ENCODE results near the gene VTI1A. TPM values are rescaled to one million over a fixed set of nuclear protein-coding genes. Genes with fewer than 3 reads are reported as not detected.

Gene VTI1A
- total and polyA plus RNA-seq, 4 donors = 5.5 to 26.9 (median 13.1) TPM

- H3K27ac ChIP-seq (ENCODE audit: low read depth in 1 of 2, low read length in 2 of 2) = no peak overlapping the region
- no peaks in the 10 kb centered on the region for H3K4me1 ChIP-seq (ENCODE audit: control insufficient read depth in 4 of 4, insufficient read depth in 4 of 4, low read length in 3 of 4)
- 94% methylated on average over 5 of the region's 5 CpGs for WGBS
- no peak overlapping the region for H3K9ac ChIP-seq (ENCODE audit: low read depth in 1 of 2, low read length in 2 of 2)
- H3K27me3 ChIP-seq (ENCODE audit: control insufficient read depth in 4 of 4, insufficient read depth in 4 of 4, low read length in 3 of 4) = no peaks in the 10 kb centered on the region
- no peak for DNase-seq (ENCODE audit: low spot score)
- H3K4me3 ChIP-seq (ENCODE audit: low read depth in 1 of 3, low read length in 3 of 3) = no peak overlapping the region
- no peaks in the 10 kb centered on the region for H3K9me3 ChIP-seq (ENCODE audit: control insufficient read depth in 4 of 4, low read length in 3 of 4)
- H3K36me3 ChIP-seq (ENCODE audit: control insufficient read depth in 4 of 4, insufficient read depth in 3 of 4, low read depth in 1 of 4, low read length in 3 of 4) = no peaks in the 10 kb centered on the region
- TF ChIP-seq FOXA1 (IDR thresholded peaks at IDR 0.05) (no peak), YY1 (IDR thresholded peaks at IDR 0.05) (no peak), HNF4G (IDR thresholded peaks at IDR 0.05) (no peak), EGR1 (IDR thresholded peaks at IDR 0.05; ENCODE audit: low read depth in 2 of 2) (no peak), FOXA2 (IDR thresholded peaks at IDR 0.05) (no peak), NR2F2 (IDR thresholded peaks at IDR 0.05) (no peak), TAF1 (conservative IDR thresholded peaks at IDR 0.05) (no peak), RAD21 (IDR thresholded peaks at IDR 0.05) (no peak)
- TF ChIP-seq, protein P1, sequence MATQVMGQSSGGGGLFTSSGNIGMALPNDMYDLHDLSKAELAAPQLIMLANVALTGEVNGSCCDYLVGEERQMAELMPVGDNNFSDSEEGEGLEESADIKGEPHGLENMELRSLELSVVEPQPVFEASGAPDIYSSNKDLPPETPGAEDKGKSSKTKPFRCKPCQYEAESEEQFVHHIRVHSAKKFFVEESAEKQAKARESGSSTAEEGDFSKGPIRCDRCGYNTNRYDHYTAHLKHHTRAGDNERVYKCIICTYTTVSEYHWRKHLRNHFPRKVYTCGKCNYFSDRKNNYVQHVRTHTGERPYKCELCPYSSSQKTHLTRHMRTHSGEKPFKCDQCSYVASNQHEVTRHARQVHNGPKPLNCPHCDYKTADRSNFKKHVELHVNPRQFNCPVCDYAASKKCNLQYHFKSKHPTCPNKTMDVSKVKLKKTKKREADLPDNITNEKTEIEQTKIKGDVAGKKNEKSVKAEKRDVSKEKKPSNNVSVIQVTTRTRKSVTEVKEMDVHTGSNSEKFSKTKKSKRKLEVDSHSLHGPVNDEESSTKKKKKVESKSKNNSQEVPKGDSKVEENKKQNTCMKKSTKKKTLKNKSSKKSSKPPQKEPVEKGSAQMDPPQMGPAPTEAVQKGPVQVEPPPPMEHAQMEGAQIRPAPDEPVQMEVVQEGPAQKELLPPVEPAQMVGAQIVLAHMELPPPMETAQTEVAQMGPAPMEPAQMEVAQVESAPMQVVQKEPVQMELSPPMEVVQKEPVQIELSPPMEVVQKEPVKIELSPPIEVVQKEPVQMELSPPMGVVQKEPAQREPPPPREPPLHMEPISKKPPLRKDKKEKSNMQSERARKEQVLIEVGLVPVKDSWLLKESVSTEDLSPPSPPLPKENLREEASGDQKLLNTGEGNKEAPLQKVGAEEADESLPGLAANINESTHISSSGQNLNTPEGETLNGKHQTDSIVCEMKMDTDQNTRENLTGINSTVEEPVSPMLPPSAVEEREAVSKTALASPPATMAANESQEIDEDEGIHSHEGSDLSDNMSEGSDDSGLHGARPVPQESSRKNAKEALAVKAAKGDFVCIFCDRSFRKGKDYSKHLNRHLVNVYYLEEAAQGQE (IDR thresholded peaks at IDR 0.05) = no peak
- TF ChIP-seq, protein P2, sequence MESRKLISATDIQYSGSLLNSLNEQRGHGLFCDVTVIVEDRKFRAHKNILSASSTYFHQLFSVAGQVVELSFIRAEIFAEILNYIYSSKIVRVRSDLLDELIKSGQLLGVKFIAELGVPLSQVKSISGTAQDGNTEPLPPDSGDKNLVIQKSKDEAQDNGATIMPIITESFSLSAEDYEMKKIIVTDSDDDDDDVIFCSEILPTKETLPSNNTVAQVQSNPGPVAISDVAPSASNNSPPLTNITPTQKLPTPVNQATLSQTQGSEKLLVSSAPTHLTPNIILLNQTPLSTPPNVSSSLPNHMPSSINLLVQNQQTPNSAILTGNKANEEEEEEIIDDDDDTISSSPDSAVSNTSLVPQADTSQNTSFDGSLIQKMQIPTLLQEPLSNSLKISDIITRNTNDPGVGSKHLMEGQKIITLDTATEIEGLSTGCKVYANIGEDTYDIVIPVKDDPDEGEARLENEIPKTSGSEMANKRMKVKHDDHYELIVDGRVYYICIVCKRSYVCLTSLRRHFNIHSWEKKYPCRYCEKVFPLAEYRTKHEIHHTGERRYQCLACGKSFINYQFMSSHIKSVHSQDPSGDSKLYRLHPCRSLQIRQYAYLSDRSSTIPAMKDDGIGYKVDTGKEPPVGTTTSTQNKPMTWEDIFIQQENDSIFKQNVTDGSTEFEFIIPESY (IDR thresholded peaks at IDR 0.05) = no peak
- TF ChIP-seq, protein P3, sequence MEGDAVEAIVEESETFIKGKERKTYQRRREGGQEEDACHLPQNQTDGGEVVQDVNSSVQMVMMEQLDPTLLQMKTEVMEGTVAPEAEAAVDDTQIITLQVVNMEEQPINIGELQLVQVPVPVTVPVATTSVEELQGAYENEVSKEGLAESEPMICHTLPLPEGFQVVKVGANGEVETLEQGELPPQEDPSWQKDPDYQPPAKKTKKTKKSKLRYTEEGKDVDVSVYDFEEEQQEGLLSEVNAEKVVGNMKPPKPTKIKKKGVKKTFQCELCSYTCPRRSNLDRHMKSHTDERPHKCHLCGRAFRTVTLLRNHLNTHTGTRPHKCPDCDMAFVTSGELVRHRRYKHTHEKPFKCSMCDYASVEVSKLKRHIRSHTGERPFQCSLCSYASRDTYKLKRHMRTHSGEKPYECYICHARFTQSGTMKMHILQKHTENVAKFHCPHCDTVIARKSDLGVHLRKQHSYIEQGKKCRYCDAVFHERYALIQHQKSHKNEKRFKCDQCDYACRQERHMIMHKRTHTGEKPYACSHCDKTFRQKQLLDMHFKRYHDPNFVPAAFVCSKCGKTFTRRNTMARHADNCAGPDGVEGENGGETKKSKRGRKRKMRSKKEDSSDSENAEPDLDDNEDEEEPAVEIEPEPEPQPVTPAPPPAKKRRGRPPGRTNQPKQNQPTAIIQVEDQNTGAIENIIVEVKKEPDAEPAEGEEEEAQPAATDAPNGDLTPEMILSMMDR (IDR thresholded peaks at IDR 0.05; ENCODE audit: low read depth, low read length, missing input control) = no peak
Measured at GRCh38 chr10:112799038-112799437, 352.0 kb downstream of the VTI1A start.

DNA sequence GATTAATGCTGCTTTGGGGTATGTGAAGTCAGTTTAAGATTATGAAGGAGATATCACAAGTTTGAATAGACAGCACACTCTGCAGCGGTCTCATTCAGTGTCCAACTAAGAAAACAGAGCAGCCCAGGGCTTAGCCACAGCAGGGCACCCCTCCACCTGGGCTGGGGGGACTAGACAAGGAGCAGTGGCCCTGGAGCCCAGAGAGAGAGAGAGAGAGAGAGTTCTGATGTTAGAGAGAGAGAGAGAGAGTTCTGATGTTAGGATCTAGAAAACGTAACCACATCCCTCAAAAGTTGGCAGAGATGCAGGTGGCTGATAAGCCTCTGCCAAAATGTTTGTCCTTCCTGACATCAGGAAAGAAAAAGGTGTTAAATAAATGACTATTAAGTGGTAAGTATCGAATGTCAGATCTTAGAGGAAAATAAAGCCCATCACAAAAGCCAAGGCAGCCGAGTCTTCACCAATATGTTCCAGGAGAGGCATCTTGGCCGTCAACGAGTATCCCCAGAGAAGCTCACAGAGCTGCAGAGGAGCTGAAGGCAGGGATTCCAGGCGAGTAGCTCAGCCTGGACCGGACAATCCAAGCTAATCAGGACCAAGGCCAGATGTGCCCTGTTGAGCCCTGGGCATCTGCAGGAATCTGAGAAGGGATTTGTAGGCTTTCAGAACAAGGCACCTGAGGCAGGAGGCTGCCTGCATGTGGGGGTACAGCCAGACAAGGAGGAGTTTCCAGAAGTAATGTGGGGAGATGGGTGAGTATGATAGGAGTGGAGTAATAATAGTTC lies 352.9 kb downstream of the VTI1A start:
- Histone ChIP-seq H3K4me3 (ENCODE audit: low read depth in 1 of 3, low read length in 3 of 3) (no peak overlapping the region), H3K36me3 (ENCODE audit: control insufficient read depth in 4 of 4, insufficient read depth in 3 of 4, low read depth in 1 of 4, low read length in 3 of 4) (no peaks in the 10 kb centered on the region), H3K27ac (ENCODE audit: low read depth in 1 of 2, low read length in 2 of 2) (no peak overlapping the region), H3K9ac (ENCODE audit: low read depth in 1 of 2, low read length in 2 of 2) (no peak overlapping the region), H3K27me3 (ENCODE audit: control insufficient read depth in 4 of 4, insufficient read depth in 4 of 4, low read length in 3 of 4) (no peaks in the 10 kb centered on the region), H3K9me3 (ENCODE audit: control insufficient read depth in 4 of 4, low read length in 3 of 4) (no peaks in the 10 kb centered on the region), H3K4me1 (ENCODE audit: control insufficient read depth in 4 of 4, insufficient read depth in 4 of 4, low read length in 3 of 4) (peaks cover 0 to 2% (median 1%) of the 10 kb centered on the region in 4 donors)
- DNase-seq (ENCODE audit: low spot score) = no peak
- WGBS = 86% methylated on average over 8 of the region's 8 CpGs
- TF ChIP-seq FOXA2 (IDR thresholded peaks at IDR 0.05) (no peak), SP1 (IDR thresholded peaks at IDR 0.05) (no peak), YY1 (IDR thresholded peaks at IDR 0.05) (no peak), NR2F2 (IDR thresholded peaks at IDR 0.05) (no peak), EGR1 (IDR thresholded peaks at IDR 0.05; ENCODE audit: low read depth in 2 of 2) (no peak), GABPA (IDR thresholded peaks at IDR 0.05 in 1 of 2, conservative IDR thresholded peaks at IDR 0.05 in 1 of 2) (no peak), TAF1 (conservative IDR thresholded peaks at IDR 0.05) (no peak), HNF4A (conservative IDR thresholded peaks at IDR 0.05) (no peak), RAD21 (IDR thresholded peaks at IDR 0.05) (no peak), JUND (IDR thresholded peaks at IDR 0.05) (no peak), ATF3 (IDR thresholded peaks at IDR 0.05) (no peak), RXRA (IDR thresholded peaks at IDR 0.05) (no peak)
- TF ChIP-seq, protein P3 (IDR thresholded peaks at IDR 0.05; ENCODE audit: low read depth, low read length, missing input control) = no peak
- TF ChIP-seq, protein P1 (IDR thresholded peaks at IDR 0.05) = no peak

Measured in liver (tissue), 9 donors.